GM19099 (cell line): Measurements from ENCODE around the gene C6orf89.

Source experiments
- POLR2A ChIP-seq: IDR thresholded peaks from 3 replicates; pipeline ENCODE4 v1.6.1; 2011; ENCODE audit warnings: low read depth; ENCODE audit not compliant: insufficient read length; ENCODE audit errors: extremely low read depth

C6orf89 gene

DNA sequence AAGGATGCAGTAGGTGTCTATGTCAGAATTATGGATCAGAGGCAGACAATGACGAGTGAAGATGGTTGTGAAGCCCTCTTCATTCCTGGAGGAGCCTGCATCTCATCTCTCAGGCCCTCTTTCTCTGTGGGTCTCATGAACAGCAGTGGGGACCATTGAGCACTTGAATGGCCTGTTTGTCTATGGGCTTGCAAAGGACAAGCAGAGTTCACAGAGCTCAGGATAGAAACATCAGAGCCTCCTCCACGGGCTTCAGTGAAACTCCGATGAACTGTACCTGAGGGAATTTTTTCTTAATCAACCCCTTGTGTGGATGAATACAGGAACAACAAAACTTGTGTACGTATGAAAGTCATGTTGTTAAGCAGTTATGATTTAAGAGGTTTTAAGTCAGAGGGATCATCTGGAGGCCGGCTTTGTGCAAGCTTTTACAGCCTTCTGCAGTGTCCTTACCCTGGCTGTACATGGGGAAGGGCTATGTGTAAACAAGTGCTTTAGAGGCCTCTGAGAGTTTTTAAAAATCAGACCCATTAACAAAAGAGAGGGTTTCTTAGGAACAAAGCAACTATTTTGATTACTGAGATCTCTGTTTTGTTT is 39.1 kb downstream of the C6orf89 start:
- no peak for TF ChIP-seq POLR2A

DNA sequence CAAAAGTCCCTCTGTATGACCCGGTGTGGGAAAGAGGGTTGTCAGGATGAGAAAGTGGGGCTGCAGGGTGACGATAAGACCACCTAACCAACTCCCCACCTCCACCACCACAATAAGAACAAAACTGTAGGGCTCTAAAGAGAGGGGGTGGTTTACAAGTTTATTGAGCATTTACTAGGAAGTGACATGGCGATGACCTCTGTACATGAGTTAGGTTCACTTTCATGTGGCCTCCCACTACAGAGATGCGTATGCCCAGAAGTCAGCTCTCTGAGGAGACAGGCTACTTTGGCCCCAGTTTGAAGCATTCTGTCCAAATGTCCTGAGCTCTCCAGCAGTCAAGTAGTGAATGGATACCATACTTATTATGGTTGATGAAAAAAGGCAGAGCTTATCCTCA is 40.1 kb downstream of the C6orf89 start:
- no peak for TF ChIP-seq POLR2A

DNA sequence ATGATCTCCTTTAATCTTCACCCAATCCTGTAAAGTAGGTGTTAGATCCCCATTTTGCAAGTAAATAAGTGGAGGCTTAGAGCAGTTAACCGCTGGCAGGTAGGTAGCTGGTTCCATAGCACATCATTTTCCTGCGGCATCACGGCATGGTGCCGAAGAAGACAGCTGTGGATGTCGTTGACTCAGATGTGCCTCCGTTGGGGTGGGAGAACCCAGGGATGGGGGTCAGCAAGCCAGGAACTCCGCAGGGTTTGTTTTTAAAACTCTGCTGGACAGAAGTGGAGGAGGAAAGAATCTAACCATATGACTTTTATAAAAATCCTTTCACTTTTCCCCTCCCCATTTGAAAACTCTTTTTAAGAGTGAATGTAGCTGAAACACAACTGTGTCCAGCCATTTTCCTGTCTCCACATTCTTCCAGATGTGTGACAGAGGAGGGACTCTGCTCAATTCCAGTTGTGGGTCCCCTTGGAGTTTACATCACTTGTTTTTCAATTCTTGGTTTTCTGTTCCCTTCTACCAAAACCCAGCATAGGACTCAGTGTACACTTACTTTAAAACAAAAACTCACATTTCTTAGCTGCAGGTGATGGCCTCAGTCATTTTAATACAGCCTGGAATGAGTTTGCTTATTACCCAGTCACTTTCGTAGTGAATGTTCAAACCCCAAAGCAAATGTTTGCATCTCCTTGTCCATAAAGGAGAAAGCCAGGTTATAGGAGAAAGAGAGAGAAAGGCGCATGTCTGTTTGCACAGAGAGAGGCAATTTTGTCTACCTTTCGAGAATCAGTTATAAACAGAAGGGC is 41.2 kb downstream of the C6orf89 start:
- no peak for TF ChIP-seq POLR2A

DNA sequence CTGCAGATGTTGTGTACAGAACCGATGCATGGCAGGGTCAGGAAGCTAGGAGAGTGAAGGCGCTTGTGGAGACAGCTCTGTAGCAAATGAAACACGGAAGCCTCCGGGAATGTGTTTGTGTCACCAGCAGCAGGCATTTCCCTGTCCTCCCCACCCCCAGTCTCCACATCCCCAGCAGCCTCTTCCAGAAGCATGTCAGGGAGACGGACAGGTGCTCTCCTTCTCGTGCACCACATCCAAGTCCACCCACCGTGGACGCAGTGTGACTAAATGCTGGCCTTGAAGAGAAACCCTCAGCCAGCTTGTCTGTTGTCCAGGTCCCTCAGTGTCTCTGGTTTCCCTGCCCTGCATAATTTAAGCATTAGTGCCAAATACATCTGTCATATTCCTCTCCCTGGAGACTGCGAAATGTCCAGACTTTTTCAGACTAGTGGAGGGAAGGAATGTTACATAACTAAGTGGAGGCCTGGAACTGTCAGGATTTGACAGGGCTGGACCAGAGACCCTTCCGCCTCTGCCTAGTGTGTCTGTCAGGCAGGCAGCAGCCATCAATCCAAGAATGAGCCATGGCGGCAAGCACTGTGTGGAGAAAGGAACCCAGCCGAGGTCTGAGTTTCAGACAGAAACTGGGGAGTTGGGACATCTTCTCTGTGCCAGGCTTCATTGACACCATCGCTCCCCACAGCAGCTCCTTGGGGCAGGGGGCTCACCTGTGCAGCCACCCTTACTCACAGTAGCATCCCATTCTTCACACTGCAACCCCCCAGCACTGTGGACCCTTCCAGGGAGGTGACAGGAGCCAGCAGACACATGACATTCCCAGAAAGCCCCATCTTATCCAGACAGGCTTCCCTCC is 42.2 kb downstream of the C6orf89 start:
- TF ChIP-seq POLR2A: no peak

DNA sequence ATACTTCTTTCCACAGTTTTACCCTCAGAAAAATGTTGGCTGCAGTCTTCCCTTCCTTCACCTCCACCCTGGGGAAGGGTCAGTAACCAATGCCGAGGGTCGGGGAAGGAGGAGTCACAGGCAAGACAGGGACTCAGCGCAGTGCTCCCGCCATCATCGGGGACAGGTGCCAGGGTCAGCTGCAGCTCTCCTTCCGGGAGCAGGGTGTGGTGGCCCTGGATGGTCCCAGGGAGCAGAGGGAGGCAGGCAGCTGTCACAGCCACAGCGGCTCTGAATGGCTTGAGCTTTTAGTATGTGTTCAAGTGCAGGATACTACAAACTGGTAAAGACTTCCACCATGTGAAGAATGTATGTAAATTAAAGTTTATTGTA is 42.8 kb downstream of the C6orf89 start:
- TF ChIP-seq POLR2A: no peak

DNA sequence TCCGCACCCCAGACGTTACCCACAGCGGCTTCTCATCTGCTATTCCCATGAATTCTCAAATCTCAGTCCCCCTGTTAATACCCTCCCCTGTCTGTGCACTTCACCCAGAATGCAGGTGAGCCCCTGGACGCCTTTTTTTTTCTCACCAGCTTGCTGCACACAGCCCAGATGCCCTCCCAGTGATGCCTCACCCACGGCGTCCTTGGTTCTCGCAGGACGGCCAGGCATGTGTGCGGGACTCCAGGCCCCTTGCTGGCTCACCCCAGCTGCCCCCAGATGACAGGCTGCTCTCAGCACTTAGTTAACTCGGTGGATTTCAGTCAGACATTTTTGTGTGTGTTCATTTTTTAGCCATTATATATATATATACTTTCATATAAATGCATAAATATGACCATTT is 43.4 kb downstream of the C6orf89 start:
- TF ChIP-seq POLR2A: no peak

DNA sequence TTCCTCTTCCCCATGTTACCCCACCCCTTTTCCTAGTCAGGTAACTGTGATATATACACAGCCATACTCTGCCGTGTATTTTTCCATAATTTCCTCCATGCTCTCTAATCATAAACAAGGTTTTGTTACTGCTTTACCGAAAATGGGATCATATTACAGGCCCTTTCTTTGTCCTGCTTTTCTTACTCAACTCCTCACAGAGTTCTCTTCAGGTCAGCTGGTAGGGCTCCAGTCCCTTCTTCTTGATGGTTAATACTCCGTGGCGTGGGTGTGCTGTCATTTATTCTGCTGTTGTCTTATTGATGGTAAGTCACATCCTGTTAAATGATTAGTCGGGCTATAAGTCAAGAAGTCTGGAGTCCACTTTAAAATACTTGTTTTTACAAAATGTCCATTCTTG is 43.9 kb downstream of the C6orf89 start:
- no peak for TF ChIP-seq POLR2A

DNA sequence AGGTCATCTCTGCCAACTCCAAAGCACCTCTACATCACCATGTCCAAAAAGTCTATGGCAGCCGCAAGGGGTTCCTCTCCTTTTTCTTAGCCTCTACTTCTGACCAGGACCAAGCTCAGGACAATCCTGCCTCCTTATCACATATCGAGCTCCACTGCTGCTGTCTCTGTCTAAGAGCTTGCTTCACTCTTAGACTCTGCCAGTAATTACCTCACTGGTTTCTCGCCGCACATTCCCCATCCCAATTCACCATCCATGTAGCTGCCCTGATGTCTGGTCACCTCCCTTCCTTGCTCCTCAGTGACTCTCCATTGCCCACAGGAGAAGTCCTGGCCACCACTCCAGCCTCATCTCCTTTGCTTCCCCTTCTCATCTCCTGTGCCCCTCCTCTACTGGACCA is 44.7 kb downstream of the C6orf89 start:
- TF ChIP-seq POLR2A: no peak

DNA sequence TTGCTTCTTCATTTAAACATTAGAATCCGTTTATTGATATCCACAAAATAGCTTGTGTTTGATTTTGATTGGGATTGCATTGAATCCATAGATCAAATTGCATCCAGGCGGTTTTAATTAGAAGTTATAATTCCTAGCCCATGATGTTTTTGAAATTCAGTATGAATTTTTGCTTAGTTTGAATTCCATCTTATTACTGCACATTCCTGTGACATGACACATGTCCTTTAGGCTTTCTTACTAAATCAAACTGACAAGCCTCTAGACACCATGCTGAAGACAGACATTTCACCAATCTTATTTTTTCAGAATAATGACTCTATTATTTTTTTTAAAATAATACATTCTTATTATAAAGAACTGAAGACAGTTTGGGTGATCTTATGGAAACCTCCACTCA is 47.4 kb downstream of the C6orf89 start:
- TF ChIP-seq POLR2A: no peak

DNA sequence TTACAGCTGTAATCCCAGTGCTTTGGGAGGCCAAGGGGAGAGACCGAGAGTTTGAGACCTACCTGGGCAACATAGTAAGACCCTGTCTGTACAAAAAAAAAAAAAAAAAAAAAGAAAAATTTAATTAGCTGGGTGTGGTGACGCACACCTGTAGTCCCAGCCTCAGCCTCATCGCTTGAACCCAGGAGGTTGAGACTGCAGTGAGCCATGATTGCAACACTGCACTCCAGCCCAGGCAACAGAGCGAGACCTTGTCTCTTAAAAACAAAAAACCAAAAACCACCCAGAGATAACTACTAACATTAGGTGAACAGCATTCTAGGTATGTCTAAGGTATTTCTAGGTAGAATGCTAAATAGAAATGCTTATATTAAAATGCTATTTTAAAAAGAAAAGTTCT is 47.8 kb downstream of the C6orf89 start:
- no peak for TF ChIP-seq POLR2A

DNA sequence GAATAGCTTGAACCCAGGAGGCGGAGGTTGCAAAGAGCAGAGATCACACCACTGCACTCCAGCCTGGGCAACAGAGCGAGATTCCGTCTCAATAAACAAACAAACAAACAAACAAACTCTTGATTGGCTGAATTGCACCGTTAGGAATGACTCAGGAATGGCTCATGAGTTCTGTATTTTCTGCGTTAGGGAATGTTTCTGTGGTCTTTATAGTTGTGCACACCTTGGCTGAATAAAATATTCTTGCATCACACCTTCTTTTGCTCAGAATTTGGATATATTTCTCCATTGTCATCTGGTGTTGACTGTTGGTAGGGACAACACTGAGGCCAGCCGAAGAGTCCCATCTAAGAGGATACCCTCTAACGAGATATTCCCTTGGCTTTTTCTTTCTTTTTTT is 49.1 kb downstream of the C6orf89 start:
- no peak for TF ChIP-seq POLR2A

DNA sequence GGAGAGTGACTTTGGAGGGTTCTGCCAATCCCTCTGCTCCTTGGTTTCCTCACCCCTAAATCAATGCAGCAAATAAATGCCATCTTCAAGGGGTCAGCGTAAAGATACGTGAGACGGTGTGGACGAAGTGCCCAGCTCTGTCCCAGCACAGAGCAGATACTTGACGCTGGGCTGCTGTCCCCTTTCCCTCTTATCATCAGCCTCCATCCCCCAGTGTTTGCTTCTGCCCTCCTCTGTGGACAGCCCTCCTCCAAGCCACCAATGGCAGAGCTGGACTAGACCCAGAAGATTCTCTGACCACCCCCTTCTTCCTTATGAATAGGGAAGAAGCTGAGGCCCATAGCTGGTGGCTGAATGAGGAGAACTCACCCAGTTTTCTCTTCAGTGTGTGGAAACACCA is 51.1 kb downstream of the C6orf89 start:
- no peak for TF ChIP-seq POLR2A

DNA sequence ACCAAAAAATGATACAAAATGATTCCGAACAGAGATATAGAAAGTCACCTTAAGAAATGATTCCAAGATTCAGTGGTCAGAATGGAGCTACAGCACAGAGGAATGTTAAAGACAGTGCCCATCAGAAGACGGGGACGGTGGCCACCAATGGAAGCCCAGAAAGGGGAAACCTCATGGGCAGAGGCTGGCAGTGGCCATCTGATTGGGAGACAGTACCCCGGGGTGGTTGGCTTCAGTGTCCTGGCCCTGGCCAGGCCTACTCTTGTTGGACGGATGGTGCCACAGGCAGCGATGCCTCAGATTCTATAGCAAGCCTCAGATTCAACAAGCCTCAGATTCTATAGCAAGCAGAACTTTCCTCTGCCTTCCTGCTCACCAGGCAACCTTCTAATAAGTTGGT is 52.1 kb downstream of the C6orf89 start:
- no peak for TF ChIP-seq POLR2A

DNA sequence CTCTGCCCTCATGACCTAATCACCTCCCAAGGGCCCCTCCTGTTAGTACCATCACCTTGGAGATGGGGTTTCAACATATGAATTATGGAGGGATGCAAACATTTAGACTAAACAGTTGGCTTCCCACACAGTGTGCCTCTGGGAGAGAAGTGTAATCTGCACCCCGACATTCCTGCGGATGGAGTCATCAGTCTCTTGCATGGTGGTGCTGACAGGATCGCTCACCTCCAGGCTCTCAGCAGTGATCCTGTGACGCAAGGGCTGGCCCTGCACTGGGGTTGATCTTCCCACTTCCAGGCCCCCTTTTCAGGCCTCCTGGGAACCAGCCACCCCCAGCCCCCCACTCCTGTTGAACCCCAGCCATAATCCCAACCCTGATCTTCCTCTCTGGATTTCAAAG is 52.8 kb downstream of the C6orf89 start:
- TF ChIP-seq POLR2A: no peak

DNA sequence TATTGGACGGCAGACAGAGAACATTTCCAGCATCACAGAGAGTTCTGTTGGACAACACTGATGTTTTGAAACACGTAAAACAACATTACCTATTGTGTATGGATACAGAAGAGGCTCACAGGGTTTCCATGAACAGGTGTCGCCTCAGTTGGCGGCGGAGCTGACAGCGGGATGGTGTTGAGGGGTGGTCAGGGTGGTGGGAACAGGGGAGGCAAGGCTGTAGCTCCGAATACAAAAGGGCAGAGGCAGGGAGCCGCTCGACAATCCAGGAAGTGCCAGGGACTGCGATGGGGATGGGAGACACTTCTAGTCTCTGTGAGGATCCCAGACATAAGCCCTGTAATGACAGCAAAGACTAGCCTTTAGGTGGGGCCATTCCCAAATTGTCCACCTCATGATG is 54.3 kb downstream of the C6orf89 start:
- TF ChIP-seq POLR2A: no peak

DNA sequence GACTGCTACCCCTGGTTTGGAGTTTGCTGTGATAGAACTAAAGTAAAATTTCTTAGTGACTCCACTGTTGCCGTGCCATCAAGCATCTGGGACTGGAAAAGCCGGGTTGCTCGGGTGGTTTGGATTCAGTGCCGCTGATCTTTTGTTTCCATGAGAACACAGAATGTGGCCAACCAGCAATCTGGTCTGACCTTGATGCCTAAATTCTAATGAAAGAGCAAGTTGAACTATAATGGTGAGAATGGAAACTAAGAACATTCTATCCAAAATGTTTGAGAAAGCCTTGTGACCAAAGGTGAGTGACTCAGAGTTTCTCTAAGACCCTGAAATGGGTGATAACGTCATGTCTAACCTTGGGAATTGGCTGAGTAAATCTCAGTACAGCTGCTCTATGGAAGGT is 58.9 kb downstream of the C6orf89 start:
- TF ChIP-seq POLR2A: no peak
